Measurements from ENCODE around the gene MITF.

MITF gene

GRCh38 chr3:69755795-69756194 lies 16.5 kb downstream of the MITF start:
- no peak for DNase-seq (ENCODE audit: low read depth, low spot score)

GRCh38 chr3:69761896-69762767 lies 22.9 kb downstream of the MITF start:
- no peak for DNase-seq (ENCODE audit: low read depth, low spot score)

GRCh38 chr3:69762768-69763229 lies 23.5 kb downstream of the MITF start:
- DNase-seq (ENCODE audit: low read depth, low spot score), result no peak

DNA sequence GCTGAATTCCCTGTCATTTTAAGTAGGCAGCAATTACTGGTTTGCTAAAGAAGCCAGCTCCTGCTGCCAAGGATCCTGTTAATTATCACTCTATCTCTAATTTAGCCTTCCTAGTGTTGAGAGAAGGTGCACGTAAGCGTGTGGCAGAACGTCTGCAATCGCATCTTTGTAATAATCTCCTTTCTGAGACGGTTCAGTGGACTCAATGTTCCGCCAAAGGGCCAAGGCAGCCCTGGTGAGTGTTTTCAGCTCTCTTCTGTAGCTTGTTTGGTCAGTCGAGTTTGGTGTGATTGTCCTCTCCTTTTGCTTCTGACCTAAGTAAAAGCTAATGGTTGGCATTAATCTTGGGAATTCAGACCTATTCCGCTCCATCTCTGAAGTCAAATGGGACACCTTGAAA lies 24.2 kb downstream of the MITF start:
- no peak for DNase-seq (ENCODE audit: low read depth, low spot score)

- DNase-seq (ENCODE audit: low read depth, low spot score), result no peak
Observed at GRCh38 chr3:69764121-69764741, 25.0 kb downstream of the MITF start.

DNA sequence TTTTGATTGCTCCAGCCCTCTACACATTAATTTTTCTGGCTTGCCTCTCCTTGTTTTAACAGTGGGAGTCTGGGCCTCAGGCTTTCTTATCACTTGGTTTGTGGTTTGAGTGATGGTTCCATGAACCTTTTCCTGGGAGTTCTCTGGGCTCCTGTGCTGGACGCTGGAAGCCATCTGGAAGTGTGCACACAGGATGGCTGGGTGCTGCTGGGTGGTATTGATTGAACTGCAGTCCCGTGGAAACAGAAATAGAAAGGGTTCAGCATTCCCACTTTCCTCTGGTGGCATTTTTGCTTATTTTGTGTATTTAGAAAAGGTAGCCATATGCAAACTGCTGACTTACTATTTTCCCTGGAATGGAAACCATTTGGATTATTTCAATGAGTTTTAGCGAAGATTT lies 25.6 kb downstream of the MITF start:
- DNase-seq (ENCODE audit: low read depth, low spot score), result no peak

DNA sequence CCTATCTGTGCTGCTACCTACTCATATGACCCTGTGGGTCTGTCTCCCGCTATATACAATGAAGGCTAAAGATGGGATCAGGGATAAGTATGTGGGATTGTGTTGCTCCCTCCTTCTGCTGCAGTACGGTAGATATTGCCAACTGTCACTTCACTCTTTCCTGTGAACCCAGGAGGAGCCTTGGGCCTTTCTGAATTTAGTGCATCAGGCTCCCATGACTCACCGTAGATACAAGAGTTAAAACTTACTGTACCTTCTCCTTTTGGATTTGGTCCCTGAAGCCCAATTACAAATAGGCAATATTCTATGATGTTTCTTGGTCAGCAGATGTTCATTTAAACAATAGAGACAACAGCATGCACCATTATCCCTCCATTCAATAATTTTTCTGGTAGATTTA lies 27.4 kb downstream of the MITF start:
- no peak for DNase-seq (ENCODE audit: low read depth, low spot score)

DNA sequence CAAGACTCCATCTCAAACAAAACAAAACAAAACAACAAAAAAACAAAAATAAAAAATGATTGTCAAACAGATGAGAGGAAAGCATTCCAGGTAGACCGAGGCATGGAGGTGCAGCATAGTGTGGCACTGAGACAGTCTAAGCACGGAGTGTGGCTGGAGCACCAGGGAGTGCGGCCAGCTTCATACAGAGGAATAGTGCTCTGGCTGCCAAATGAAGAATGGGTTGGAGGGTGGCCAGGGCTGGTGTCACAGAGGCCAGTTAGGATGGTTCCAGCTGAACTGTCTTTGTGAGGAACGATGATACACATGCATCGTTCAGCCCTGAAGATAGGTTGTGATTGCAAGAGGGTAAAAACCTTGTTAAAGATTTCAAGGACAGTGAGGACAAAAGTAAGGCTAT lies 28.3 kb downstream of the MITF start:
- no peak for DNase-seq (ENCODE audit: low read depth, low spot score)

DNA sequence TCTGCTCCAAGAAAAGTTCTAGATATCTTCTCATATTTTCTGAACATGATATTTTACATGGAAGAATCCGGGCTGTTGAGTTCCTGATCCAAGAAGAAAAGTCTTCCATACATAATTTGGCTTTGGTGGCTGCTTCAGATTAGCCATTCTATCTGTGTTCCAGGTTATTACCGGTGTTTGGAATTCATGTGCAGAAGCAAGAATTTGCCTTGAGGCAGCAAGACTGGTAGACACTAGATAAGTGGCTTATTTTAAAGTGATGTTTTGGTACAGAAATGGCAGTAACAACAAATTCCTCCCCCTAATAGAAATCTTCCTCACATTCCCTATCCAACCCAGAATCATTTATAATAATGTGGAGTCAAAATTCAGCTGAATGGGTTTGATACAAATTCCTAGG lies 29.2 kb downstream of the MITF start:
- DNase-seq (ENCODE audit: low read depth, low spot score), result no peak

DNA sequence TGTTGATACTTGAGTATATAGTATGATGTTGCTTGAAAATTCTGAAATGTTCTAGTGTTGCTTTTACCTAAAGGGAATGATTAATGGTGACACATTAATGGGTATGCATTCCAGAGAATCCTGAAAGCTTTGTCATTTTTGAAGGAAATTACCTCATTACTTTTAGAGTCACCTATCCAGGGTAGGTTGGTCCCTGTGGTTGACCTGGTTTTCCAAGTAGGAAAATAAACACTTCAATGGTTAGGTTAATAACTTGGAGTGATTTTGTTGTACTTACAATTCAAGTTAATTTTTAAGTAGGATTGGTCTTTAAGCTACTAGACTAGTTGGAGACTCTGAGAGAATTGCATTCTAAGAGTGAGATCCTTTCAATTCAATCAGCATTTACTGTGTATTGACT lies 31.0 kb downstream of the MITF start:
- DNase-seq (ENCODE audit: low read depth, low spot score), result no peak

GRCh38 chr3:69770976-69771634 lies 31.8 kb downstream of the MITF start:
- DNase-seq (ENCODE audit: low read depth, low spot score), result no peak

GRCh38 chr3:69772152-69772867 lies 33.0 kb downstream of the MITF start:
- no peak for DNase-seq (ENCODE audit: low read depth, low spot score)

DNA sequence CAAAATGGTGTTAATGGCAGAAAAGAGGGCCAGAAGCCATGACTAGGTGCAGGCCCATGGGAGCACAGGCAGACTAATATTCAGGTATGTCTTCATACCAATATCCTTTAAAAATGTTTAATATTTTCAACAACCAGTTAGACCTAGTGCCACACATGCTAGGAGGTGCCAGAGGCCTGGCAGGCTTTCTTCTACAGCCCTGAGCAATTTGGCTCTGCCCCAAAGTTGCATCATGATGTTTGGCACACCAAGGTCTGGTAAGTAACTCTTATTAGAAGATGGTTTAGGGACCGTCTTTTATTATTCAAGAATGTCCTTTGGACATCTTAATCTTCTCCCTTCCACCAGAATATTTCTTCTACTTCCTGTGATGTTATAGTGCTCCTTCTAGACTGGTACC lies 34.8 kb downstream of the MITF start:
- no peak for DNase-seq (ENCODE audit: low read depth, low spot score)

DNA sequence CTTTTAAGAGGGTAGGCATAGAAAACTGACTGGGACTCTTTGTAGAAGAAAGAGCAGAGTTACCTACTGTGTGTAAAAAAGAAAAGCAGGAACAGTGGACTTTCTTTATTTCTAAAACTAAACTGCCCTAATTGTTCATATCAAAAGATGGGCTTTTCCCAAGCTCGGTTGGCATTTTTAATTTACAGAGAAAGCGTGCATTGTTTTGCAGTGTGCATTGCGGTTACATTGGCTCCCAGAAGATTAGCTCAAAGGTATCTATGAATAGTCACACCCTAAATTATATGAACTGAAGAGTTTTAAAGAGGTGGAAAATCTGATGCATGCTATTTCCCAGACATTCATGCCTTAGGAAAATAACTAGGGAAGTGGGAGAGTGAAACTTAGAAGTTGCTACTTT lies 36.5 kb downstream of the MITF start:
- DNase-seq (ENCODE audit: low read depth, low spot score), result no peak

GRCh38 chr3:69776289-69776688 lies 37.0 kb downstream of the MITF start:
- no peak for DNase-seq (ENCODE audit: low read depth, low spot score)

- no peak for DNase-seq (ENCODE audit: low read depth, low spot score)
Observed at GRCh38 chr3:69776920-69777581, 37.8 kb downstream of the MITF start.

DNA sequence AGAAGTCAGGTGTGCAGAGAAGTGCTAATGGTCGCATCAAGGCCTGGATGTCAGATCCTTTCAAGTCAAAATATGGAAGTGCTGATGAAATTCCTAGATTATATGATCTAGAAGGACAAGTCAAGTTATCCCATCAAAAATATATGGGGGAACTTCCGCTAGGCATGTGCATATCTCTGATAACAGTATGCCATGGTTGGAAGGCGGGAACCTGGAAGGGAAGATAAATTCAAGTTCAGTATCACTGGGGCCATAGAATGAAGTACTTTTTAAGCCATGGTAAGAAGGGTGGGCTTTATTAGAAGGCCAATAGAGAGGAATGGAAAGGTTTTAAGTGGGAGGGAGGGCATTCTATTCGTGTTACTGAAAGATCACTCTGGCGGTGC lies 38.3 kb downstream of the MITF start:
- no peak for DNase-seq (ENCODE audit: low read depth, low spot score)

GRCh38 chr3:69781593-69781992 lies 42.3 kb downstream of the MITF start:
- no peak for DNase-seq (ENCODE audit: low read depth, low spot score)

DNA sequence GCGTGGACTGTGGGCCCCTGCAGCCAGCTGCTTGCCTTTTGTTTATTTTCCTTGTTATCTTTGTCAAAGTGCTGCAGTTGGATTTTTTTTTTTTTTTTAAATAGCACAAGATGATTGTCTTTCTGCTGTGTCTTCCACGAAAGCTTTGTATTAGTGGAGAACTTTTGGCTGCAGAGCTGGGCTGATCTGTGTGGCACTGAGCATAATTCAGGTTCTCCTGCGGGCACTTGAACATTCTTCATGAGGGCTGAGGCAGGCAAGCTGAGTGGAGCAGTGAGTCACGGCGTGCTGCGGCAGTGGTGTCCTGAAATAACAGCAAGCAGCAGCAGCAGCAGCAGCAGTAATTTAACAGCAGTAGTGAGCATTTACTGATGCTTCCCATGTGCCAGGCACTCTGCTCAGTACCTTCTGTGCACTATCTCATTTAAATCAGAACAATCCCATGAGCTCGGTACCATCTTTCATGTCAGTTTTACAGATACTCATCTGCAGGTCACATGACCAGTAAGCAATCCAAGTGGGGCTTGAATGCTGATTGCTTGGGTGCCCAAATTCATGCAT lies 45.8 kb downstream of the MITF start:
- DNase-seq (ENCODE audit: low read depth, low spot score), result peak; percentile 7

- peak; percentile 18 for DNase-seq (ENCODE audit: low read depth, low spot score)
Observed at GRCh38 chr3:69785769-69786320, 46.6 kb downstream of the MITF start.

DNA sequence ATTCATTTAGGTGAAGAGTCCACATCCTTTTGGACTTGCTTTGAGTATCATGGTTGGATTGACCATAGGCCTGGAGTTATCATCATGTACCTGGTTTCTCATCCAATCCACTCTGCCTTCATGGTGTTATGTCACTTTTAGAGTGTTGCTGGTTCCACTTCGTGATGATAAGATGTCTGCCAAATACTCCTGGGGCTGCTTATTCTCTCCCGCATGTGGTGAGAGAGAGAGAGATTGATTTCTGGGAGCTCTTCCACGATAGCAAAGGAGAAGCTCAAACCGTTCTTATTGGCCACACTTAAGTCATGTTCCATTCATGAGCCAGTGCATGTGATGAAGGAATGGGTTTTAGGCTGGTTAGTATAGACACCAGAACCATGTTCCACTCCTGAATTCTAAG lies 47.6 kb downstream of the MITF start:
- no peak for DNase-seq (ENCODE audit: low read depth, low spot score)

Measured in ELF-1 (cell line).